MCF 10A (cell line): Measurements from ENCODE around the gene NUDT17. TPM values are rescaled to one million over a fixed set of nuclear protein-coding genes. Genes with fewer than 3 reads are reported as not detected.

Source experiments
- BruUV-seq: library from RNA; stranded (reverse); fragments of 400-500 nt; replicated peaks from 2 replicates; lab custom pipeline; 2021; lab: Mats Ljungman, UMichigan
- CTCF ChIA-PET: fragments of 300-600 bp; sonication (Branson Sonifier 250); formaldehyde crosslinking; extraction: SDS; loops from one replicate; lab custom pipeline; 2021; ENCODE audit warnings: antibody characterized with exemption, inconsistent platforms; lab: Yijun Ruan, JAX
- POLR2A ChIA-PET: fragments of 300-600, 350-650 bp; sonication (Branson Sonifier 250); formaldehyde crosslinking; extraction: SDS; loops from one replicate; lab custom pipeline; 2020; ENCODE audit warnings: antibody characterized with exemption, inconsistent platforms; lab: Yijun Ruan, JAX
- DNase-seq: peaks from one replicate; pipeline ENCODE4 v3.0.0-alpha.2; 2018; ENCODE audit not compliant: unreplicated experiment
- H3K27ac Mint-ChIP-seq: one replicate; pipeline ENCODE4 v1.8.0; 2022; ENCODE audit warnings: mild to moderate bottlenecking, low read depth, mixed read lengths; ENCODE audit not compliant: unreplicated experiment
- H3K27me3 Mint-ChIP-seq: one replicate; pipeline ENCODE4 v1.8.0; 2022; ENCODE audit warnings: mixed read lengths; ENCODE audit not compliant: insufficient read depth, unreplicated experiment
- H3K36me3 Mint-ChIP-seq: one replicate; pipeline ENCODE4 v1.8.0; 2022; ENCODE audit warnings: mild to moderate bottlenecking, moderate library complexity, mixed read lengths; ENCODE audit not compliant: insufficient read depth, unreplicated experiment
- H3K4me1 Mint-ChIP-seq: one replicate; pipeline ENCODE4 v1.8.0; 2022; ENCODE audit warnings: mixed read lengths; ENCODE audit not compliant: insufficient read depth, unreplicated experiment
- H3K4me3 Mint-ChIP-seq: one replicate; pipeline ENCODE4 v1.8.0; 2022; ENCODE audit warnings: mild to moderate bottlenecking, moderate library complexity, mixed read lengths; ENCODE audit not compliant: unreplicated experiment
- H3K9me3 Mint-ChIP-seq: one replicate; pipeline ENCODE4 v1.8.0; 2022; ENCODE audit warnings: mixed read lengths; ENCODE audit not compliant: unreplicated experiment
- CTCF ChIP-seq: fragments of 200-600 bp; IDR thresholded peaks from one replicate; pipeline ENCODE4 v1.8.0; 2022; ENCODE audit warnings: antibody characterized with exemption, mild to moderate bottlenecking; ENCODE audit not compliant: unreplicated experiment
- intact Hi-C: fragments of 100-400 bp; cut with micrococcal nuclease; formaldehyde crosslinking; loops from 2 replicates; pipeline ENCODE4 v1.14.1; 2022
- total RNA-seq: library from RNA; stranded (reverse); gene quantifications from 2 replicates; pipeline ENCODE4 v1.2.3, GENCODE V29; 2022

Gene NUDT17
- total RNA-seq, 1 experiment from 2014 or later, result 4.6 TPM

- no peaks in the 10 kb centered on the region for H3K9me3 Mint-ChIP-seq
- intact Hi-C loops, result loop anchor here (1.0 kb wide), 1 partner anchor 27 kb away; the partner anchor contains the start of gene PIAS3
- H3K27me3 Mint-ChIP-seq, result peaks cover 12% of the 10 kb centered on the region
- TF ChIP-seq CTCF, result no peak
- H3K27ac Mint-ChIP-seq, result no peak overlapping the region
- DNase-seq, result no peak
- peaks cover 10% of the 10 kb centered on the region for H3K36me3 Mint-ChIP-seq
- peaks cover 24% of the 10 kb centered on the region for H3K4me1 Mint-ChIP-seq
- peak overlapping the region; percentile 81 for H3K4me3 Mint-ChIP-seq
- no TSS peak for BruUV-seq
- ChIA-PET CTCF (interaction anchor here (0.6 to 21.0 kb wide), 3 partner anchors 24 to 55 kb away, joined by 3 to 617 read pairs (median 7); partner anchors contain the start of genes ITGA10 and NUDT17), POLR2A (interaction anchor here (1.1 to 1.8 kb wide), 2 partner anchors 25 to 28 kb away, joined by 4 to 30 read pairs; partner anchors contain the start of gene PIAS3)
Observed at GRCh38 chr1:145886390-145886789, 41.0 kb downstream of the NUDT17 start.

GRCh38 chr1:145886816-145887215 is 41.4 kb downstream of the NUDT17 start:
- Mint-ChIP-seq H3K9me3 (no peaks in the 10 kb centered on the region), H3K4me1 (peaks cover 26% of the 10 kb centered on the region), H3K4me3 (peak overlapping the region; percentile 81), H3K27ac (no peak overlapping the region), H3K27me3 (peaks cover 12% of the 10 kb centered on the region), H3K36me3 (peaks cover 10% of the 10 kb centered on the region)
- DNase-seq, result no peak
- no peak for TF ChIP-seq CTCF
- POLR2A ChIA-PET, result no interaction called here
- CTCF ChIA-PET, result interaction anchor here (1.8 to 21.0 kb wide), 2 partner anchors 24 to 41 kb away, joined by 4 to 617 read pairs; partner anchors contain the start of genes ITGA10 and NUDT17
- no TSS peak for BruUV-seq
- intact Hi-C loops, result loop anchor here (1.0 kb wide), 1 partner anchor 28 kb away; the partner anchor contains the start of gene PIAS3

GRCh38 chr1:145887631-145888030 is 42.2 kb downstream of the NUDT17 start:
- ChIA-PET CTCF (interaction anchor here (1.0 to 21.0 kb wide), 3 partner anchors 23 to 89 kb away, joined by 3 to 617 read pairs (median 4); partner anchors contain the start of genes ITGA10 and NUDT17), POLR2A (interaction anchor here (0.8 to 1.6 kb wide), 3 partner anchors 28 to 77 kb away, joined by 3 to 5 read pairs (median 3); partner anchors contain the start of genes ANKRD34A, PIAS3, POLR3GL and RBM8A)
- no peak for TF ChIP-seq CTCF
- Mint-ChIP-seq H3K4me1 (peaks cover 33% of the 10 kb centered on the region), H3K9me3 (no peaks in the 10 kb centered on the region), H3K27ac (no peak overlapping the region), H3K27me3 (peaks cover 12% of the 10 kb centered on the region), H3K36me3 (peaks cover 10% of the 10 kb centered on the region), H3K4me3 (peak overlapping the region; percentile 81)
- no TSS peak for BruUV-seq
- DNase-seq, result no peak
- intact Hi-C loops, result no loop called here

GRCh38 chr1:145889722-145890121 is 44.3 kb downstream of the NUDT17 start:
- peak overlapping the region; percentile 95 for H3K27ac Mint-ChIP-seq
- peaks cover 10% of the 10 kb centered on the region for H3K36me3 Mint-ChIP-seq
- TF ChIP-seq CTCF, result no peak
- H3K4me3 Mint-ChIP-seq, result no peak overlapping the region
- H3K4me1 Mint-ChIP-seq, result peaks cover 44% of the 10 kb centered on the region
- peaks cover 10% of the 10 kb centered on the region for H3K27me3 Mint-ChIP-seq
- intact Hi-C loops, result no loop called here
- DNase-seq, result peak; percentile 43
- CTCF ChIA-PET, result interaction anchor here (3.8 to 21.0 kb wide), 8 partner anchors 9 to 143 kb away, joined by 24 to 617 read pairs (median 76); partner anchors contain the start of genes ANKRD34A, ITGA10, NUDT17 and PIAS3
- BruUV-seq, result no TSS peak
- no peaks in the 10 kb centered on the region for H3K9me3 Mint-ChIP-seq
- POLR2A ChIA-PET, result interaction anchor here (1.2 to 4.7 kb wide), 6 partner anchors 9 to 75 kb away, joined by 3 to 284 read pairs (median 79); partner anchors contain the start of genes ANKRD34A, ITGA10, LIX1L and PEX11B
